HG03442 (cell line): ENCODE measurements around the gene FAM53B.
A peak's percentile ranks its signal among the peaks of the same experiment; 100 is the strongest.
"Not testable (repeated sequence)": the region's sequence is repeated elsewhere in the genome, so short reads cannot be mapped to it uniquely, and the experiment has no call there.

Experiments
- ATAC-seq: cut with Tn5 transposase; IDR thresholded peaks from one replicate; pipeline ENCODE4 v1.9.1; 2021; ENCODE audit warnings: mild to moderate bottlenecking, moderate library complexity; ENCODE audit not compliant: unreplicated experiment

FAM53B gene

DNA sequence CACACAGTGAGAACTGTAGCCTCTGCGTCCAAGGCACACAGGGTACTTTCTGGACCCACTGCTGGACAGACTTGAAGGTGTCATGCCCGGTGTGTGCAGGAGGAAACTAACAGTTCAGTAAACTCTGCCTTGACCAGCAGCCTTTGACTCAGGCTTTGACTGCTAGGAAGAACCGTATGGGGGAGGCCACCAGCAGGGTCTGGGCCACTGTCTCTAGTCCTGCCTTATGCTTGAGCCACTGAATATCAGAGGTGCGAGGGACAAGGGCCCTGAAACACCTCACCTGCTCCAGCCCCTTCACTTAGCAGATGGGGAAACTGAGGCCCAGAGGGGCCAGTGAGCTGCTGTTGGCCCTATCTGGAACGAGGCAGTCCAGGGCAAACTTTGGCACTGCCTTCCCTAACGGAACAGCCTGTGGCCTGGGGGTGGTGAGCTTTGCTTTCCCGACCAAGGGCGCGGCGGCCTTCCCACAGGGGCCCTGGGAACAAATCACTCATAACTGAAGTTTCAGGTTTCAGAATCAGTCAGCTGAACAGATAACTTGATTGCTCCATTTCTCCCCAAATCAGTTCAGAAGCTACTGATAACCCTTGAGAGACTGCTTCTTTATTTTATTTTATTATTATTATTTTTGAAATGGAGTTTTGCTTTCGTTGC is 130.0 kb downstream of the FAM53B start:
- peak; percentile 55 for ATAC-seq

DNA sequence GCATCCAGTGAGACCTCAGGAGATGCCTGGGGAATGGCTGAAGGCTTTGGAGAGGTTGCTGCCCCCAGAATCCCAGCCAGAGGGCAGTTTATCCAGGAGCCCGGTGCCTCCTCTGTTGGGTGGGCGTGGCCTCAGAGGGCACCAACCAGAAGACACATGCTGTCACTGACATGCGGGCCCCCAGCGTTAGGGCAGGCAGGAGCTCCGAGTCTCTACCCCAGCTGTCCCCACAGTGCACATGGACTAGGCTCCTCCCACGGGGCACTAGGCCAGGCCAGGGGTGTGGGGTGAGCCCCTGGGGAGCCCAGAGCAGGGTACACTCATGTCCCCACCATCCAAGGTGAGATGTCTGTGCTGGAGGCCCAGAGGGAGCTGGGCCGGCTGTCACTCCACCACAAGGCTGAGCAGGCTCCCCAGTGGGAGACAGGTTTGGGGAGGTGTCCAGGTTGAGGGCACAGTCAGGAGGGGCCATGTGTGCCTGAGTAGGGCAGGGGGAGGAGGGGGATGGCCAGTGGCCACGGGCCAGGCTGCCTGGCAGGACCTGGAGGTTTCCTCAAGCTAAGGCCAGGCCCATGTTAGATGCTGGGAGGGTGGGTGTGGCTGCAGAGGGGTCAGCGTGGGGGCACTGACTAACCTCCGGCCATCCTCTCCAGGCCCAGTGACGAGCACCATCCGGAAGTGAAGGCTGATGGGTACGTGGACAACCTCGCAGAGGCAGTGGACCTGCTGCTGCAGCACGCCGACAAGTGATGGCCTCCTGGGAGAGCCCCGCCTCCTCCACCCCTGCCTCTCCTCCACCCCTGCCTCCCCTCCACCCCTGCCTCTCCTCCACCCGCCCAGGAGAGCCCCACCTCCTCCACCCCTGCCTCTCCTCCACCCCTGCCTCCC is 131.3 kb downstream of the FAM53B start:
- no peak for ATAC-seq

DNA sequence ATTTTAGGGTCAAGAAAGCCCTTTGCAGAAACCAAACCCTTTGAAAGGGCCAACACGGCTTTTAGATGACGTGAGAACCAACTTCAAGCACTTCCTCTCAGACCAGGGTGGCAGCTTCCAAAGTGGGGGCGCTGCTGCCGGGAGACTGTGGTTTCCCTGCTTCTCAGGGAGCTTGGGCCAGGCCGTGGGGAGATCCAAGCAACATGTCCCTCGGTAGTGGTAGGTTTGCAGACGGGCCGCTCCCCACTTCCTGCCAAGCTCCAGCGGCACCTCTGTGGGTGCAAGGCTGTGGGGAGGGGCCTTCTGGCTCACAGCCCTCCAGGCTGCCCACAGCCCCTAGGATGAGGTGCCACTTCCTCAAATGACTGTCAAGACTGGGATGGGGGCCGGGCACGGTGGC is 132.4 kb downstream of the FAM53B start:
- ATAC-seq, result no peak

DNA sequence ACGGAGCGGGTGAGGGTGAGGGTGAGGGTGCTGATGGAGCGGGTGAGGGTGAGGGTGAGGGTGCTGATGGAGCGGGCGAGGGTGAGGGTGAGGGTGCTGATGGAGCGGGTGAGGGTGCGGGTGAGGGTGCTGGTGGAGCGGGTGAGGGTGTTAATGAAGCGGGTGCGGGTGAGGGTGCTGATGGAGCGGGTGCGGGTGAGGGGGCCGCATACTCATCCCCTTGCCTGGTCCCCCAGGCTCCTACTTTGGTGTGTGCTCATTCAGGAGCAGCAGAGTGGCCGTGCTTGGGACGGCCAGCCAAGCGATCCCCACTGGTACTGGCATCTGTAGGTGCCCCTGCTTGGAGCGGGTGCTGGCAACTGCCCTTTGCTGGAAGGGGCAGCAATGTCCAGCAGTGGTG is 133.3 kb downstream of the FAM53B start:
- not testable (repeated sequence) for ATAC-seq

DNA sequence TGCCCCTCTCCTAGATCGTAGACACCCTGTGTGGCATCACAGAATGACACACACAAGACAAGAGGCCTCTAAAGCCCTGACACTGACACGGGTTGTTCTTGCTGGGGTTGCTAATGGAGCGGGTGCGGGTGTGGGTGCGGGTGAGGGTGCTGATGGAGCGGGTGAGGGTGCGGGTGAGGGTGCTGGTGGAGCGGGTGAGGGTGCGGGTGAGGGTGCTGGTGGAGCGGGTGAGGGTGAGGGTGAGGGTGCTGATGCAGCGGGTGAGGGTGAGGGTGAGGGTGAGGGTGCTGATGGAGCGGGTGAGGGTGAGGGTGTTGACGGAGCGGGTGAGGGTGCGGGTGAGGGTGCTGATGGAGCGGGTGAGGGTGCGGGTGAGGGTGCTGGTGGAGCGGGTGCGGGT is 134.0 kb downstream of the FAM53B start:
- ATAC-seq, result not testable (repeated sequence)

DNA sequence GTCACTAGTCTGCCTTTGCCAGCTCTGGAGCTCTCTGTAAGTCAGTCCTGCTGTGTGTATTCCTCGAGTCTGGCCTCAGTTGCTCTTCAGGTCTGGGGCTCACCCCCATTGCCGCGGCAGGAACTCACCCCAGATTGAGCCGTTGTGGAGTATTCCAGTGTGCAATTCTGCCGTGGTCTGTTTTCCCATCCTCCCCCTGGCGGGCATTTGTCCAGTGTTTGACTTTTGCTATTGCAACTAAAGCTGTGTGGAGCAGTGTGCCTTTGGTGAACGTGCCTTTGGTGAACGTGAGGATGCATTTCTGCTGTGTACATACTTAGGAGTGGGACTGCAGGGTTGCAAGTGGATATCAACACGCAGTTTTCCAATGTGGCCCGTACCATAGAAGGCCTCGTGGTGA is 134.5 kb downstream of the FAM53B start:
- ATAC-seq, result no peak

DNA sequence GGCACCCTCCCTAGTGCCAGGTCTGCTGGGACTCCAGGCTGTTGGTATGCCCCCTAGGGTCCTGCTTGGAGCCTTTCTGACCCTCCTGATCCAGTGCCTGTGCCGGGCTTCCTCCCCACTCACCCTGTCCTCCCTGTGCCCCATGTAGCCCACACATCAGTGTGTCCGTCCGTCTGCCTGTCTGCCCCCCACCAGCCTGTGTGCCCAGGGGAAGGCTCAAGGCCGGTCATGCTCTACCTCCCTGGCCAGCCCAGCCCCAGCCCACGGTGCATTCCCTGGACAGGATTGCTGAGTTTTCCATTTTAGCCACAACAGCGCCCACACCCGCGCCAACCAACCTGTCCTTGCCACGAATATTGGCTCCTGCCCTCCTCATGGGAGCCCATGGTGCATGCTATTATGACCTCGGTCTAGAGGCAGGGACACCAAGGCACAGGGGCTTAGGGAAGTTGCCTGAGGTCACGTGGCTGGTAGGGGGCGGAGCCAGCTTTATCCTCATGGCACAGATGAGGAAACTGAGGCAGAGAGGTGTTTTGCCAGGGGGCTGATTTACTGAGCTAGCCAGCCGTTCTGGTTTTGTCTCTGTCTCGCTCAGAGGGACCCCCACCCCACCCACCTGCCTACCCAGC is 136.0 kb downstream of the FAM53B start:
- ATAC-seq, result no peak

DNA sequence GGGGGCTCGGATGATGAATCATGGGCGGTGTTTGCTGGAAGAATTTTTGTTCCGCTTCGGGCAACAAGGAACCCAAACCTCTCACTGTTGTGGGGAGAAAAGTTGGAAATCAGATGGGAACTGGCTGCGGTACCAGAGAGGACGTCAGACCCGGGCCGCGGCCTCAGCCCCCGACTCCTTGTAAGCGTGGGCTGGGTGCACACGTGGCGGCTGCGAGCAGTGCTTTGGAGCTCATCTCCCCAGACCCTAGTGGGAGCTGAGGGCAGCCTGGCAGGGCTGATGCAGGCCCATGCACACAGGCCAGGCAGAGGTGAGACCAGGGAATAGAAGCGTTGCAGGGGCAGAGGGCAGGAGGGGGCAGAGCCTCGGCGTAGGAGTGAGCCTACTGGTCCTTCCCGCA is 136.5 kb downstream of the FAM53B start:
- no peak for ATAC-seq

DNA sequence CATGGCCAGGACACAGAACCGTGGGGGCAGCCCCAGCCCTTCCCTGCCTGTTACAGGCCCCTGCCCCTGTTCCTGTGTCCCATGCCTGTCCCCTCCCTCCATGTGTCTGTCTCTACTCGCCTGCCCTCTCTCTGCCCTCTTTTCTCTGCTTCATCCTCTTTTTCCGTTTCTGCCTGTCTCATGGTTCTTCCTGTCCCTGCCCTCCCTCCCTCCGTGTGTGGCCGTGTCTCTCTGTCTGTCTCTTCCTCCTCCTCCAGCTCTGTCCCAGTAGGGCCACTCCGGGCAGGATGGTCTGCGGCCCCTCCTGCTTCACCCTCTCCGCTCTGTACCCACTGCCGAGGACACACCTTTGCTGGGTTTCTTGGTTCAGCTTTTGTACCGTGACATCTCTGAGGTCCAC is 137.4 kb downstream of the FAM53B start:
- no peak for ATAC-seq

DNA sequence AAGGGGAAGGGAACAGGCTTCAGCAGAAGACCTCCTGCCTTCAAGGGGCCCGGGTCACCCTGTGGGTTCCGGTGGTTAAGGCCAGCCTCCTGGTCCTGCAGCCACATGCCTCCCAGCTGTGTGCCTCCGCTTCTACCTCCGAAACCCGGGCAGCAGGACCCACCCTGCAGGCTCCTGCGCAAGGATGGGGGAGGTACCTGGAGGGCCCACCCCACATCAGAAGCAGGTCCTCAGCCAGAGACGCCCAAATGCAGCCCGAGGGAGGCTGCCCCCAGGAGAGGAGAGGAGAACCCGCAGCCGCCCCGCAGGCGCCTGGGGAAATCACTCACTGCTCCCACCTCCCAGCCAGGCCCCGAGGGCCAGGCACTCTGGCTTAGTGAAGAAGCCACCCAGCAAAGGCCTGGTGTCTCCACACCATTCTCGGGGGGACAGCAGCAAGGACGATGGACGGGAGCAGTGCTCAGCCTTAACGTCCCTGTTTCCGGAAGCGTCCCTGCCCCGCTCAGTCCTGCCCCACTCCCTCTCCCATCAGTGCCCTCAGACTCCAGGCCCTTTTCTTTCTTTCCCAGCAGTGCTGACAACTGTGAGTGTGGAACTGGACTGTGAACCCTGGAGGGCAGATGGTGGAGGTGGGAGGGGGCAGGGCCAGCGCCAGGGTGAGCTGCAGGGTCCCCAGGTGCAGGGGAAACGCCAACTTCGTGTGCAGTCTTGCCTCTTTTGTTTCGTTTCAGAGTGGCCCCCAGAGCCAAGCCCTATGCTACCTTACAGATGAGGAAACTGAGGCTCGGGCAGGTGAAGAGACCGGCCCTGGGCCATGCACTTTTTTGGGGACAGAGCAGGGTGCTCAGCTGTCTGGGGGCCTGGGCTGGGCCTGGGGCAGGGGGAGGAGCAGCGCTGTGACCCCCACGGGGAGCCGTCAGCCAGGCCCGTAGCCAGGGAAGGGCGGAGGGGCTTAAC is 138.0 kb downstream of the FAM53B start:
- ATAC-seq, result no peak

DNA sequence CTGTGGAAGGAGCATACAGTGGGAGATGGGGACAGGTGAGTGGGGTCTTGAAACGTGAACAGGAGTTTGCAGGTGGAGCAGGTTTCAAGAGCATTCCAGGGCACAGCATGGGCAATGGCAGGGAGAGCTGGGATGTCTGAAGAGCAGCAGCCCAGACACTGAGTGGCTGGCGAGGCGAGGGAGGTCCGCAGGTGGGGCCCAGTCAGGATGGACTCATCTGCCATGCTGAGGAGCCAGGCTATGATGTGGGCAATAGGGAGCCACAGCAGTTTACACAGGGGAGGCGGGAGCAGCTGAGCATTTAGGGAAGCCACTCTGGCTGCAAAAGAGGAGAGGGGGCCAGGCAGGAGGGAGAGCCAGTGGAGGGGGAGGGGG is 138.7 kb downstream of the FAM53B start:
- ATAC-seq, result no peak

DNA sequence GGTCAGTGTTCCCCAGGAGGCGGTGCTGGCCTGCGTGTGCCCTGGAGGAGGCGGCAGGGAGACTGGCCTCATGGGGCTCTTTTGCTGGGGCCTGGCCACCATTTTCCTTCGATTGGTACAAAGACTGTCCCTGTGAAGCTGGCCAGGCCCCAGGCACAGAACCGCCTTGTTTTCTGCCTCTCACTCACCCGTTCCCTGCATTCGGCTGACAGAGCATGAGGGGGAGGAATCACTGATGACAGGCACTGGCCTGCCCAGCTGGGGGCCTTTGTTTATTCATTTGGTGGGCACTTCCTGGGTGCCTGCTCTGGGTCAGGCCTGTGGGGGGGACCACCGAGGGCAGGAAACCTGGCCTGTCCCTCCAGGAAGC is 139.2 kb downstream of the FAM53B start:
- ATAC-seq, result no peak

DNA sequence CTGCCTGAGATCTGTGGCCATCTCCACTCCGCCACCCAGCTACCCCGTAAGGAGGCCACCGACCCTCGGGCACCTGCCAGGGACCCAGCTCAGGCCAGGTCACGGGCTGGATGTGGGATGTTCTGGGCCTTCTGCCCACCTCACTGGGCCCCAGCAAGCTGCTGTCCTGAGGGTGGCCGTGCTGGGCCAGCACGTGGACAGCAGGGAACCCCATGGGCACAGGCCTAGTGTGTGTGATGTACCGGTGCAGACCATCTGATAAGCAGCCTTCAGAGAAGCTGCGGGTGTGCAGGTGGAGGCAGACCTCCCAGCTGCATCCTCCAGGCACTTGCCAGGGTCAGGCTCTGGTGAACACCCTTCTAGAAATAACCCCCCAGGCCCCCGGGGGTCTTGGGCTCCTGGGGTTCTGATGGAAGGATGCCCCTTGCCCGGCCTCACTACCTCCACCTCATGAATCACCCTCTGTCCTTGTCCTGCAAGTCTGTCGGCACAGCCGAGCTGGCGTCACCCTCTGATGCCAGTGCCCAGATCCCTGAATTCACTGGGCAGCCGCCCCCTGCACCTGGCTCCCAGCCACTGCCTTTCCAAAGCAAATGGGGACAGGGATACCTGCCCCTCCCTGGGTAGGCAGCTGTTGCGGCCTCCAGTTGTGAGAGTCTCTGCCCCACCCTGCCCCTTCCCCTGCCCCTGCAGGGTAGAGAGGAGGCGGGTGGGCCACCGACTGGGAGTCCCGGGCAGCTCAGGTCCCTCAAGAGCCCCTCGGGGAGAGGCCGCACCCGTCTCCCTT is 139.8 kb downstream of the FAM53B start:
- ATAC-seq, result no peak

DNA sequence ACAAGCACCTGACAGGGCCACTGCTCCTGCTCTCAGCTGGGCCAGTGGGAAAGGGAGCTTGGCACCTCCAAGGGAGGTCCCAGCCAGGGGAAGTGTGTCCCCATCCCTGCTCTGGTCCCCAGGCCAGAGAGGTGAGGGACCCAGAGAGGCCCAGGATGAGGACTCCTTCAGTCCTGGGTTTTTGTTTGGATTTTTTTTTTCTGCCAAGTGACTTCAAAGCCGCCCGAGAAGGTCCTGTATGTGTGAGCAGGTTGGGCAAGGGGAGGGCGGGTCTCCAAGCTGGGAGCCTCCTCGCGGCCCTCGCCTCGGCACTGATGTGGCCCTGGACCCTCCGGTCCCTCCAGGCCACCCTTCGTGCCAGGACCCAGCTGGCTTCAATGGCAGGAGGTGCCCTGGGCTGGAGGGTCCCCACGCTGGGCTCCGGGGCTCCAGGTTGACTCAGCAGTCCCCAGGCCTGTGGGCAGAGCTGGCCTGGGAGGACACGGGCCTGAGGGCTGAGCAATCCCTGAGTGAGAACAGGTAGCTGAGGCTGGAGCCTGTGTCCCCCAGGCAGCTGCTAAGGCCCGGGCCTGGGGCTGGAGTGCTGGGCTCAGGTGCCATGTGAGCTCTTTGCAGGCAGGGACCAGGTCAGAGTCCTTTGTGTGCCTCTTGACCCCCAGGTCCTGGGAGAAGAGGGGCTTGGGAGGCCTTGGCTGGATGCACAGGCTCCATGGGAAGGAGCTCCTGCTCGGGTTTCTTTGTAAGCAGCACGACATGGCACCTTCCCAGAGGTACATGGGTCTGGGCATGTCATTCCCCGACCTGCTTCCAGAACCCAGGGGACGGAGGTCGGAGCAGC is 140.6 kb downstream of the FAM53B start:
- no peak for ATAC-seq

DNA sequence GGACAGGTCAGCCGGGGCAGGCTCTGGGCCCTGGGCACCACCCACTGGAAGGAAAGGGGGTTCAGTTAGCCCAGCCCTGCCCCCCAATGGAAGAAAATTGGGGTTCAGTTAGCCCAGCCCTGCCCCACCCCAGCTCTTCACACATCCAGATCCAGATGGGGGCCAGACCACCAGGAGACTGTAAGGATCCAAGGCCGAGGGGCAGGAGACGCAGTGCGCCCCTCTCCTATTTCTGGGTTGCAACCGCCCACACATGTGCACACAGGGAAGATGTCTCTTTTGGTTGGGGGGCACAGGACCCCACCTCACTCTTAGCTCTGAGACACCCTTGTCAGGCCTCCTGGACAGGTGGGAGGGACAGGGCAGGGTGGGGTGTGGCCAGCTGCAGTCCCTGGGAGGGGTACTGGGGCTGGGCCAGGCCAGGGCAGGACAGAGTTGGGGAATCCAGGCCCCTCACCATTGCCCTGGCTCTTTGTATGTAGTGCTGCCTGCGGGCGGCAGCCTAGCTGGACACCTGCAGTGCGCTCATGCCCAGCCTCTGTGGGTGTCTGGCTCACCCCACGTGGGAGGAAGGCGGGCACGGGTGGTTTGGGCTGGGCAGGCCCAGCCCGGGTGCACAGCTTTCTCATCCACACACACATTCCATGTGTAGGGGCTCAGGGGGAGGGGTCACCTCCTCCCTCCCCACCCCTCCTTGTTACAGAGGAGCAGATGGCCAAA is 141.4 kb downstream of the FAM53B start:
- no peak for ATAC-seq

DNA sequence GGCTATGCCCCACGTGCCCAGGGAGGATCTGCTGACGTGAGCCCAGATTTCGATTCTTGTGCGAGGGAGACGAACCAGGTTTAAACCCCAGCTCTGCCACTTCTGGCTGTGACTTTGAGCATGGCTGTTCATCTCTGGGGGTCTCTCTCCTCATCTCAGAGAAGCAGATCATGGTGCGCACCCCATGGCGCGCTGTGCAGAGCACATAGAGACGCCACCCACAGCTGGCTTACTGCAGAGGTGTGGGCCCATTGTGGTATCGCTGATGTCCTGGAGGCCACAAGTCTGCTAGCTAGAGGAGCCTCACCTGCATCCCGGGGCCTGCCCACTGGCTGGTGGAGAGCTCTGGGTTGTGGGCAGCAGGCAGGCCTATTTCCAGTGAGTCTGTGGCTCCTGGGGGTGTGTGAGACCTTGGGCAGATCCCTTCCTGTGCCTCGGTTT is 142.0 kb downstream of the FAM53B start:
- no peak for ATAC-seq

DNA sequence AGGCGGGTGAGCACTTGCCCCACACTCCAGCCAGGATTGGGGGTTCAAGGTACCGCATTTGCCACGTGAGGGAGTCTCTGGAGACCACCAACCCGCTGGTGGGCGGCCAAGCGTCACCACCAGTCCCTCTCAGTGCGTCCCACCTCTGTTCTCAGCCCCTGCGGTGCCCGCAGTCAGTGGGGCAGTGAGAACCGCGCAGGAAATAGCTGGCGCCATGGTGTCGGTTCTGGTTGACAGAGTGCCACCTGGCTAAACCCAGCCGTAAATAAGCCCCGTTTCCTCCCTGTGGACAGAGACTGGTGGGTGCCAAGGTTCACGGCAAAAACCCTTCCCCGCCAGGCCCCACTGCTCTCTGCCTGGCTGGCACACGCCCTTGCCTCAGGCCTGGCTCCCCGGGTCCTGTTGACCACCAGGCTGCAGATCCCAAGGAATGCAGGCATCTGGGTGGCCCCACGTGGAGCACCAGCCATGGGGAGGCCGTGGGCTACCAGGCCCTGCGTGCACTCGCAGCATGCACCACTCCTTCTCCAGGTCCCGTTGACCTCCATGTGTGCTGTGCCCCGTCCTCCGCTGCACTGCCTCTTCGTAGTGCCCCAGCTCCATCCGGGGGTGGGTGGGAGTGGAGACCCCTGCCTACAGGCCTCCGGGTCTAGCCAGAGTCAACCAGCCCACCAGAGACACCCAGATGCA is 142.6 kb downstream of the FAM53B start:
- ATAC-seq, result peak; percentile 33

DNA sequence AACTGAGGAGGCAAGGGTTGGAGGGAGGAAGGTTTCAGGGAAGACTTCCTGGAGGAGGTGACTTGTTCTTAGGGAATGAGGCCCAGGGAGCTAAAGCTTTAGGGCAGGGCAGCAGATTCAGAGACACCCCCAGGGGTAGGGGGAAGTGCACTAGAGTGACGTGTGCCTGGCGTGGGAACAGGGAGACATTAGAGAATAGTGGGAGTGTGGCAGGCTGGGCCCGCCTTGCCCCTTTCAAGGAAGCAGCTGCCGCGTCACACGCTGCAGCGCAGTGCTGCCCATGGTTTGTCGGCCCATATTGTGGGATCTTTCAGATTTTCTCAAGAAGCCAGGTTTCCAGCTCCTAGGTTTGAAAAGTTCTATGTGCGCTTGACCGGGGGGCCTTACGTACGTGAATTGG is 143.2 kb downstream of the FAM53B start:
- ATAC-seq, result no peak
